ENCODE measurements around the gene MINAR1.

Gene MINAR1

GRCh38 chr15:79431636-79432344, at the start of gene MINAR1:
TSS of gene MINAR1 (plus strand) at chr15:79432336. CDS start at chr15:79456148, 23,812 bp downstream.
- no peaks in the 10 kb centered on the region for H3K27me3 ChIP-seq (ENCODE audit: insufficient read depth, low read length, poor library complexity, severe bottlenecking)
- no peaks in the 10 kb centered on the region for H3K79me2 ChIP-seq (ENCODE audit: insufficient read depth, low read length)
- no peak within 1 kb of the TSS for H3K4me2 ChIP-seq (ENCODE audit: low read depth, low read length, poor library complexity, severe bottlenecking)
- H3K4me3 ChIP-seq (ENCODE audit: low read length, poor library complexity, severe bottlenecking), result no peak within 1 kb of the TSS
- no peaks in the 10 kb centered on the region for H4K20me1 ChIP-seq (ENCODE audit: insufficient read depth, low read length, poor library complexity, severe bottlenecking)
- no peak within 1 kb of the TSS for H3K9ac ChIP-seq (ENCODE audit: low read depth, low read length, poor library complexity, severe bottlenecking)
- no peaks in the 10 kb centered on the region for H3F3A ChIP-seq (ENCODE audit: low read depth)
- no peak for TF ChIP-seq CTCF (conservative IDR thresholded peaks at IDR 0.05; ENCODE audit: low read length)
- no peaks in the 10 kb centered on the region for H3K9me2 ChIP-seq (replicated peaks; ENCODE audit: low read depth, low read length)
- no peaks in the 10 kb centered on the region for H3K36me3 ChIP-seq (ENCODE audit: insufficient read depth, low read length)
- H3K4me1 ChIP-seq (ENCODE audit: insufficient read depth, low read length, poor library complexity, severe bottlenecking), result no peaks in the 10 kb centered on the region
- no peaks in the 10 kb centered on the region for H3K9me3 ChIP-seq (ENCODE audit: insufficient read depth, low read depth, low read length)
- H2AFZ ChIP-seq (ENCODE audit: low read length), result no peak within 1 kb of the TSS

GRCh38 chr15:79394231-79394630, 37.9 kb upstream of the MINAR1 start:
- Histone ChIP-seq H3K4me2 (ENCODE audit: low read depth, low read length, poor library complexity, severe bottlenecking) (no peak overlapping the region), H3K27me3 (ENCODE audit: insufficient read depth, low read length, poor library complexity, severe bottlenecking) (no peaks in the 10 kb centered on the region)

GRCh38 chr15:79396850-79397249, 35.3 kb upstream of the MINAR1 start:
- Histone ChIP-seq H2AFZ (ENCODE audit: low read length) (no peak overlapping the region), H3K79me2 (ENCODE audit: insufficient read depth, low read length) (no peaks in the 10 kb centered on the region), H3K9ac (ENCODE audit: low read depth, low read length, poor library complexity, severe bottlenecking) (no peak overlapping the region), H3K4me3 (ENCODE audit: low read length, poor library complexity, severe bottlenecking) (no peak overlapping the region), H3K4me2 (ENCODE audit: low read depth, low read length, poor library complexity, severe bottlenecking) (no peak overlapping the region), H3K4me1 (ENCODE audit: insufficient read depth, low read length, poor library complexity, severe bottlenecking) (no peaks in the 10 kb centered on the region), H3K27me3 (ENCODE audit: insufficient read depth, low read length, poor library complexity, severe bottlenecking) (no peaks in the 10 kb centered on the region), H4K20me1 (ENCODE audit: insufficient read depth, low read length, poor library complexity, severe bottlenecking) (no peaks in the 10 kb centered on the region), H3K9me2 (replicated peaks; ENCODE audit: low read depth, low read length) (no peaks in the 10 kb centered on the region), H3K36me3 (ENCODE audit: insufficient read depth, low read length) (no peaks in the 10 kb centered on the region), H3K9me3 (ENCODE audit: insufficient read depth, low read depth, low read length) (no peaks in the 10 kb centered on the region), H3F3A (ENCODE audit: low read depth) (no peaks in the 10 kb centered on the region)
- TF ChIP-seq EZH2phosphoT487 (IDR thresholded peaks at IDR 0.05; ENCODE audit: borderline replicate concordance) (no peak), CTCF (conservative IDR thresholded peaks at IDR 0.05; ENCODE audit: low read length) (no peak)

More at GRCh38 chr15:79394231-79394630, 37.9 kb upstream of the MINAR1 start:
- Histone ChIP-seq H3K79me2 (ENCODE audit: insufficient read depth, low read length) (no peaks in the 10 kb centered on the region), H2AFZ (ENCODE audit: low read length) (no peak overlapping the region), H3F3A (ENCODE audit: low read depth) (no peaks in the 10 kb centered on the region), H3K9me3 (ENCODE audit: insufficient read depth, low read depth, low read length) (no peaks in the 10 kb centered on the region), H3K9me2 (replicated peaks; ENCODE audit: low read depth, low read length) (no peaks in the 10 kb centered on the region), H3K36me3 (ENCODE audit: insufficient read depth, low read length) (no peaks in the 10 kb centered on the region), H3K9ac (ENCODE audit: low read depth, low read length, poor library complexity, severe bottlenecking) (no peak overlapping the region), H4K20me1 (ENCODE audit: insufficient read depth, low read length, poor library complexity, severe bottlenecking) (no peaks in the 10 kb centered on the region), H3K4me3 (ENCODE audit: low read length, poor library complexity, severe bottlenecking) (no peak overlapping the region), H3K4me1 (ENCODE audit: insufficient read depth, low read length, poor library complexity, severe bottlenecking) (no peaks in the 10 kb centered on the region)
- TF ChIP-seq CTCF (conservative IDR thresholded peaks at IDR 0.05; ENCODE audit: low read length) (no peak), EZH2phosphoT487 (IDR thresholded peaks at IDR 0.05; ENCODE audit: borderline replicate concordance) (no peak)
